GM21717 (cell line): ENCODE measurements around the gene ZNF664.

Source experiments
- ATAC-seq: cut with Tn5 transposase; IDR thresholded peaks from one replicate; pipeline ENCODE4 v1.9.1; 2021; ENCODE audit warnings: mild to moderate bottlenecking, moderate library complexity; ENCODE audit not compliant: unreplicated experiment

Gene ZNF664

GRCh38 chr12:124049451-124050094 lies 76.6 kb downstream of the ZNF664 start:
- ATAC-seq, result no peak

- no peak for ATAC-seq
Observed at GRCh38 chr12:124053851-124054250, 80.8 kb downstream of the ZNF664 start.

GRCh38 chr12:124055066-124055465 lies 82.1 kb downstream of the ZNF664 start:
- no peak for ATAC-seq

- no peak for ATAC-seq
Observed at GRCh38 chr12:124057691-124058090, 84.7 kb downstream of the ZNF664 start.

DNA sequence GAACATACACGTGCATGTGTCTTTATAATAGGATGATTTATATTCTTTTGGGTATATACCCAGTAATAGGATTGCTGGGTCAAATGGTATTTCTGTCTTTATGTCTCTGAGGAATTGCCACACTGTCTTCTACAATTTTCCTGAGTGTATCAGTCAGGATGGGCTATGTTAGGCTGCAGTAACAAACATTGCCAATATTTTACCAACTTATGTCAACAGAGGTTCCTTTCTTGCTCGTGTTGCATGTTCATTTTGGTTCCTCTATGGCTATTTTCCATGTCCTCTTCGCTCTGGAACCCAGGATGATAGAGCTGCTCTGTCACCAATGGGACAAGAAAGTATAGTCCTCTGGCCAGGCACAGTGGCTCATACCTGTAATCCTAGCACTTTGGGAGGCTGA lies 86.7 kb downstream of the ZNF664 start:
- ATAC-seq, result no peak
